Measurements from ENCODE around the gene IGBP1. TPM values are rescaled to one million over a fixed set of nuclear protein-coding genes. Genes with fewer than 3 reads are reported as not detected.

Gene IGBP1
- total RNA-seq, 1 experiment from 2014 or later, result 38.9 TPM

DNA sequence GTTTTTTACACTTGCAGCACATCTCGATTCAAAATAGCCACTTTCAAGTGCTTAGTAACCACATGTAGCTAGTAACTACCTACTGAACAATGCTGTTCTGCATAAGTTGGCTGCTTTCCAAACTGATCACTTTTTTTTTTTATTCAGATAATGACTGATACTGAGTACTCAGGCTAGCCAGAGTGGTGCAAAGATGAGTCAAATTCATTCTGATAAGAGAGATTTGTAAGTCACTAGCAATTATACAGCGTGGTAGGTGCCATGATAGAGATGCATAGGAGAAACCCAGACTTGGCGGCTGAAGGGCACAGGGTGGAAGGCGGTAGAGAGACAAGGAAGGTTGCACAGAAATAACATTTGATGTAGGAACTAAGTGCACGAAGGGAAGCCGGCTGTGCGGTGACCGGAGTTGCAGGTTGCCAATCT lies 357 bp upstream of the IGBP1 start:
- H3K36me3 Mint-ChIP-seq, result peaks cover 14% of the 10 kb centered on the region
- H3K4me1 Mint-ChIP-seq, result peaks cover 42% of the 10 kb centered on the region
- H3K9me3 Mint-ChIP-seq, result no peaks in the 10 kb centered on the region
- TF ChIP-seq GTF2I (CRISPR knock-in tag; conservative IDR thresholded peaks at IDR 0.05), result no peak
- TF ChIP-seq ZNF219 (CRISPR knock-in tag; IDR thresholded peaks at IDR 0.05; ENCODE audit: borderline replicate concordance), result no peak
- no peak for TF ChIP-seq ZNF232 (CRISPR knock-in tag; IDR thresholded peaks at IDR 0.05)
- TF ChIP-seq ETV6 (CRISPR knock-in tag; IDR thresholded peaks at IDR 0.05), result no peak
- TF ChIP-seq, protein P1, sequence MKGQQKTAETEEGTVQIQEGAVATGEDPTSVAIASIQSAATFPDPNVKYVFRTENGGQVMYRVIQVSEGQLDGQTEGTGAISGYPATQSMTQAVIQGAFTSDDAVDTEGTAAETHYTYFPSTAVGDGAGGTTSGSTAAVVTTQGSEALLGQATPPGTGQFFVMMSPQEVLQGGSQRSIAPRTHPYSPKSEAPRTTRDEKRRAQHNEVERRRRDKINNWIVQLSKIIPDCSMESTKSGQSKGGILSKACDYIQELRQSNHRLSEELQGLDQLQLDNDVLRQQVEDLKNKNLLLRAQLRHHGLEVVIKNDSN (CRISPR knock-in tag; IDR thresholded peaks at IDR 0.05), result no peak
- TF ChIP-seq, protein P2, sequence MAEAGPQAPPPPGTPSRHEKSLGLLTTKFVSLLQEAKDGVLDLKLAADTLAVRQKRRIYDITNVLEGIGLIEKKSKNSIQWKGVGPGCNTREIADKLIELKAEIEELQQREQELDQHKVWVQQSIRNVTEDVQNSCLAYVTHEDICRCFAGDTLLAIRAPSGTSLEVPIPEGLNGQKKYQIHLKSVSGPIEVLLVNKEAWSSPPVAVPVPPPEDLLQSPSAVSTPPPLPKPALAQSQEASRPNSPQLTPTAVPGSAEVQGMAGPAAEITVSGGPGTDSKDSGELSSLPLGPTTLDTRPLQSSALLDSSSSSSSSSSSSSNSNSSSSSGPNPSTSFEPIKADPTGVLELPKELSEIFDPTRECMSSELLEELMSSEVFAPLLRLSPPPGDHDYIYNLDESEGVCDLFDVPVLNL (CRISPR knock-in tag; IDR thresholded peaks at IDR 0.05; ENCODE audit: borderline replicate concordance, low read depth), result no peak
- no peak for TF ChIP-seq ZMAT4 (CRISPR knock-in tag; IDR thresholded peaks at IDR 0.05)
- TF ChIP-seq, protein P3, sequence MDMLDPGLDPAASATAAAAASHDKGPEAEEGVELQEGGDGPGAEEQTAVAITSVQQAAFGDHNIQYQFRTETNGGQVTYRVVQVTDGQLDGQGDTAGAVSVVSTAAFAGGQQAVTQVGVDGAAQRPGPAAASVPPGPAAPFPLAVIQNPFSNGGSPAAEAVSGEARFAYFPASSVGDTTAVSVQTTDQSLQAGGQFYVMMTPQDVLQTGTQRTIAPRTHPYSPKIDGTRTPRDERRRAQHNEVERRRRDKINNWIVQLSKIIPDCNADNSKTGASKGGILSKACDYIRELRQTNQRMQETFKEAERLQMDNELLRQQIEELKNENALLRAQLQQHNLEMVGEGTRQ (CRISPR knock-in tag; IDR thresholded peaks at IDR 0.05), result no peak
- TF ChIP-seq MYBL2 (CRISPR knock-in tag; IDR thresholded peaks at IDR 0.05), result no peak
- no peak for TF ChIP-seq CREM (CRISPR knock-in tag; IDR thresholded peaks at IDR 0.05)
- no peak for TF ChIP-seq NR1H2 (CRISPR knock-in tag; IDR thresholded peaks at IDR 0.05)
- no peak for TF ChIP-seq SP1 (CRISPR knock-in tag; conservative IDR thresholded peaks at IDR 0.05)
- TF ChIP-seq, protein P4, sequence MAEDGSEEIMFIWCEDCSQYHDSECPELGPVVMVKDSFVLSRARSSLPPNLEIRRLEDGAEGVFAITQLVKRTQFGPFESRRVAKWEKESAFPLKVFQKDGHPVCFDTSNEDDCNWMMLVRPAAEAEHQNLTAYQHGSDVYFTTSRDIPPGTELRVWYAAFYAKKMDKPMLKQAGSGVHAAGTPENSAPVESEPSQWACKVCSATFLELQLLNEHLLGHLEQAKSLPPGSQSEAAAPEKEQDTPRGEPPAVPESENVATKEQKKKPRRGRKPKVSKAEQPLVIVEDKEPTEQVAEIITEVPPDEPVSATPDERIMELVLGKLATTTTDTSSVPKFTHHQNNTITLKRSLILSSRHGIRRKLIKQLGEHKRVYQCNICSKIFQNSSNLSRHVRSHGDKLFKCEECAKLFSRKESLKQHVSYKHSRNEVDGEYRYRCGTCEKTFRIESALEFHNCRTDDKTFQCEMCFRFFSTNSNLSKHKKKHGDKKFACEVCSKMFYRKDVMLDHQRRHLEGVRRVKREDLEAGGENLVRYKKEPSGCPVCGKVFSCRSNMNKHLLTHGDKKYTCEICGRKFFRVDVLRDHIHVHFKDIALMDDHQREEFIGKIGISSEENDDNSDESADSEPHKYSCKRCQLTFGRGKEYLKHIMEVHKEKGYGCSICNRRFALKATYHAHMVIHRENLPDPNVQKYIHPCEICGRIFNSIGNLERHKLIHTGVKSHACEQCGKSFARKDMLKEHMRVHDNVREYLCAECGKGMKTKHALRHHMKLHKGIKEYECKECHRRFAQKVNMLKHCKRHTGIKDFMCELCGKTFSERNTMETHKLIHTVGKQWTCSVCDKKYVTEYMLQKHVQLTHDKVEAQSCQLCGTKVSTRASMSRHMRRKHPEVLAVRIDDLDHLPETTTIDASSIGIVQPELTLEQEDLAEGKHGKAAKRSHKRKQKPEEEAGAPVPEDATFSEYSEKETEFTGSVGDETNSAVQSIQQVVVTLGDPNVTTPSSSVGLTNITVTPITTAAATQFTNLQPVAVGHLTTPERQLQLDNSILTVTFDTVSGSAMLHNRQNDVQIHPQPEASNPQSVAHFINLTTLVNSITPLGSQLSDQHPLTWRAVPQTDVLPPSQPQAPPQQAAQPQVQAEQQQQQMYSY (CRISPR knock-in tag; IDR thresholded peaks at IDR 0.05), result no peak
- TF ChIP-seq PRRX2 (CRISPR knock-in tag; IDR thresholded peaks at IDR 0.05), result no peak
- TF ChIP-seq EMX1 (CRISPR knock-in tag; IDR thresholded peaks at IDR 0.05), result no peak
- TF ChIP-seq FOXP4 (CRISPR knock-in tag; IDR thresholded peaks at IDR 0.05), result no peak
- no peak for TF ChIP-seq ZNF138 (CRISPR knock-in tag; conservative IDR thresholded peaks at IDR 0.05)
- TF ChIP-seq, protein P5, sequence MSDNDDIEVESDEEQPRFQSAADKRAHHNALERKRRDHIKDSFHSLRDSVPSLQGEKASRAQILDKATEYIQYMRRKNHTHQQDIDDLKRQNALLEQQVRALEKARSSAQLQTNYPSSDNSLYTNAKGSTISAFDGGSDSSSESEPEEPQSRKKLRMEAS (CRISPR knock-in tag; IDR thresholded peaks at IDR 0.05), result no peak
- no peaks in the 10 kb centered on the region for H3K27me3 Mint-ChIP-seq (ENCODE audit: low read depth)
- no peak for DNase-seq (ENCODE audit: low spot score)
- CTCF ChIA-PET, result interaction anchor here (0.6 to 1.9 kb wide), 22 partner anchors 17 to 708 kb away, joined by 3 to 12 read pairs (median 4); partner anchors contain the start of genes ARR3, KIF4A, NALF2 and PDZD11
- ATAC-seq, result no peak
- POLR2A ChIA-PET, result interaction anchor here (1.4 kb wide), 1 partner anchor 36 kb away, joined by 5 read pairs; no protein-coding TSS in a partner anchor
- H3K4me3 Mint-ChIP-seq, result peak overlapping the region; percentile 100
- peak overlapping the region; percentile 97 for H3K27ac Mint-ChIP-seq

All from WTC11 (cell line).